ENCODE data around the gene DUT.
A peak's percentile ranks its signal among the peaks of the same experiment; 100 is the strongest.

The DUT gene

GRCh38 chr15:48331796-48332641 lies 790 bp downstream of the DUT start:
- Histone ChIP-seq H3K4me1 (ENCODE audit: control insufficient read depth in 1 of 2, insufficient read depth in 2 of 2, low read length in 2 of 2) (peaks cover 5 to 19% of the 10 kb centered on the region in 2 donors), H3K27me3 (ENCODE audit: low read depth, low read length) (no peaks in the 10 kb centered on the region), H3K4me3 (ENCODE audit: low read depth in 1 of 2, low read length in 2 of 2) (peak overlapping the region; percentile 85 to 92), H3K27ac (ENCODE audit: low read length) (peak overlapping the region; percentile 87), H3K9me3 (ENCODE audit: control insufficient read depth in 1 of 2, low read length in 2 of 2) (no peaks in the 10 kb centered on the region), H3K36me3 (ENCODE audit: control insufficient read depth in 1 of 2, insufficient read depth in 2 of 2, low read length in 2 of 2) (peaks cover 16 to 21% of the 10 kb centered on the region in 2 donors)

GRCh38 chr15:48332642-48333034 lies 1.4 kb downstream of the DUT start:
- H3K27ac ChIP-seq (ENCODE audit: low read length), result no peak overlapping the region
- no peaks in the 10 kb centered on the region for H3K9me3 ChIP-seq (ENCODE audit: control insufficient read depth in 1 of 2, low read length in 2 of 2)
- peaks cover 5 to 19% of the 10 kb centered on the region in 2 donors for H3K4me1 ChIP-seq (ENCODE audit: control insufficient read depth in 1 of 2, insufficient read depth in 2 of 2, low read length in 2 of 2)
- no peaks in the 10 kb centered on the region for H3K27me3 ChIP-seq (ENCODE audit: low read depth, low read length)
- H3K4me3 ChIP-seq (ENCODE audit: low read depth in 1 of 2, low read length in 2 of 2), result peak overlapping the region; percentile 85 to 92
- H3K36me3 ChIP-seq (ENCODE audit: control insufficient read depth in 1 of 2, insufficient read depth in 2 of 2, low read length in 2 of 2), result peaks cover 16 to 23% of the 10 kb centered on the region in 2 donors

GRCh38 chr15:48333540-48333939 lies 2.3 kb downstream of the DUT start:
- Histone ChIP-seq H3K9me3 (ENCODE audit: control insufficient read depth in 1 of 2, low read length in 2 of 2) (no peaks in the 10 kb centered on the region), H3K4me1 (ENCODE audit: control insufficient read depth in 1 of 2, insufficient read depth in 2 of 2, low read length in 2 of 2) (peaks cover 5 to 19% of the 10 kb centered on the region in 2 donors), H3K36me3 (ENCODE audit: control insufficient read depth in 1 of 2, insufficient read depth in 2 of 2, low read length in 2 of 2) (peaks cover 19 to 25% of the 10 kb centered on the region in 2 donors), H3K27ac (ENCODE audit: low read length) (no peak overlapping the region), H3K4me3 (ENCODE audit: low read depth in 1 of 2, low read length in 2 of 2) (no peak overlapping the region), H3K27me3 (ENCODE audit: low read depth, low read length) (no peaks in the 10 kb centered on the region)

GRCh38 chr15:48334260-48334659 lies 3.0 kb downstream of the DUT start:
- H3K4me1 ChIP-seq (ENCODE audit: control insufficient read depth in 1 of 2, insufficient read depth in 2 of 2, low read length in 2 of 2), result peaks cover 5 to 19% of the 10 kb centered on the region in 2 donors
- no peak overlapping the region for H3K27ac ChIP-seq (ENCODE audit: low read length)
- H3K9me3 ChIP-seq (ENCODE audit: control insufficient read depth in 1 of 2, low read length in 2 of 2), result no peaks in the 10 kb centered on the region
- H3K36me3 ChIP-seq (ENCODE audit: control insufficient read depth in 1 of 2, insufficient read depth in 2 of 2, low read length in 2 of 2), result peaks cover 19 to 25% of the 10 kb centered on the region in 2 donors
- no peak overlapping the region for H3K4me3 ChIP-seq (ENCODE audit: low read depth in 1 of 2, low read length in 2 of 2)
- no peaks in the 10 kb centered on the region for H3K27me3 ChIP-seq (ENCODE audit: low read depth, low read length)

- peaks cover 19 to 45% of the 10 kb centered on the region in 2 donors for H3K36me3 ChIP-seq (ENCODE audit: control insufficient read depth in 1 of 2, insufficient read depth in 2 of 2, low read length in 2 of 2)
Measured at GRCh38 chr15:48336940-48337339, 5.7 kb downstream of the DUT start.

GRCh38 chr15:48337607-48338006 lies 6.4 kb downstream of the DUT start:
- H3K4me1 ChIP-seq (ENCODE audit: control insufficient read depth in 1 of 2, insufficient read depth in 2 of 2, low read length in 2 of 2), result peaks cover 0 to 3% of the 10 kb centered on the region in 2 donors
- H3K36me3 ChIP-seq (ENCODE audit: control insufficient read depth in 1 of 2, insufficient read depth in 2 of 2, low read length in 2 of 2), result peaks cover 19 to 52% of the 10 kb centered on the region in 2 donors
- H3K27ac ChIP-seq (ENCODE audit: low read length), result no peak overlapping the region
- no peaks in the 10 kb centered on the region for H3K9me3 ChIP-seq (ENCODE audit: control insufficient read depth in 1 of 2, low read length in 2 of 2)
- H3K27me3 ChIP-seq (ENCODE audit: low read depth, low read length), result no peaks in the 10 kb centered on the region
- no peak overlapping the region for H3K4me3 ChIP-seq (ENCODE audit: low read depth in 1 of 2, low read length in 2 of 2)

More at GRCh38 chr15:48336940-48337339, 5.7 kb downstream of the DUT start:
- Histone ChIP-seq H3K4me3 (ENCODE audit: low read depth in 1 of 2, low read length in 2 of 2) (no peak overlapping the region), H3K4me1 (ENCODE audit: control insufficient read depth in 1 of 2, insufficient read depth in 2 of 2, low read length in 2 of 2) (peaks cover 0 to 9% of the 10 kb centered on the region in 2 donors), H3K27ac (ENCODE audit: low read length) (no peak overlapping the region), H3K27me3 (ENCODE audit: low read depth, low read length) (no peaks in the 10 kb centered on the region), H3K9me3 (ENCODE audit: control insufficient read depth in 1 of 2, low read length in 2 of 2) (no peaks in the 10 kb centered on the region)

GRCh38 chr15:48340111-48340510 lies 8.9 kb downstream of the DUT start:
- no peaks in the 10 kb centered on the region for H3K9me3 ChIP-seq (ENCODE audit: control insufficient read depth in 1 of 2, low read length in 2 of 2)
- no peaks in the 10 kb centered on the region for H3K27me3 ChIP-seq (ENCODE audit: low read depth, low read length)
- no peak overlapping the region for H3K27ac ChIP-seq (ENCODE audit: low read length)
- H3K36me3 ChIP-seq (ENCODE audit: control insufficient read depth in 1 of 2, insufficient read depth in 2 of 2, low read length in 2 of 2), result peaks cover 9 to 56% of the 10 kb centered on the region in 2 donors
- H3K4me1 ChIP-seq (ENCODE audit: control insufficient read depth in 1 of 2, insufficient read depth in 2 of 2, low read length in 2 of 2), result no peaks in the 10 kb centered on the region
- no peak overlapping the region for H3K4me3 ChIP-seq (ENCODE audit: low read depth in 1 of 2, low read length in 2 of 2)

GRCh38 chr15:48343865-48344264 lies 12.6 kb downstream of the DUT start:
- no peak overlapping the region for H3K27ac ChIP-seq (ENCODE audit: low read length)
- H3K9me3 ChIP-seq (ENCODE audit: control insufficient read depth in 1 of 2, low read length in 2 of 2), result no peaks in the 10 kb centered on the region
- H3K4me1 ChIP-seq (ENCODE audit: control insufficient read depth in 1 of 2, insufficient read depth in 2 of 2, low read length in 2 of 2), result no peaks in the 10 kb centered on the region
- H3K27me3 ChIP-seq (ENCODE audit: low read depth, low read length), result no peaks in the 10 kb centered on the region
- H3K4me3 ChIP-seq (ENCODE audit: low read depth in 1 of 2, low read length in 2 of 2), result no peak overlapping the region
- peaks cover 0 to 39% of the 10 kb centered on the region in 2 donors for H3K36me3 ChIP-seq (ENCODE audit: control insufficient read depth in 1 of 2, insufficient read depth in 2 of 2, low read length in 2 of 2)

- Histone ChIP-seq H3K4me1 (ENCODE audit: control insufficient read depth in 1 of 2, insufficient read depth in 2 of 2, low read length in 2 of 2) (no peaks in the 10 kb centered on the region), H3K9me3 (ENCODE audit: control insufficient read depth in 1 of 2, low read length in 2 of 2) (no peaks in the 10 kb centered on the region), H3K4me3 (ENCODE audit: low read depth in 1 of 2, low read length in 2 of 2) (no peak overlapping the region), H3K36me3 (ENCODE audit: control insufficient read depth in 1 of 2, insufficient read depth in 2 of 2, low read length in 2 of 2) (peaks cover 0 to 30% of the 10 kb centered on the region in 2 donors), H3K27me3 (ENCODE audit: low read depth, low read length) (no peaks in the 10 kb centered on the region), H3K27ac (ENCODE audit: low read length) (no peak overlapping the region)
Measured at GRCh38 chr15:48345516-48345915, 14.3 kb downstream of the DUT start.

GRCh38 chr15:48352474-48353072 lies 21.3 kb downstream of the DUT start:
- H3K36me3 ChIP-seq (ENCODE audit: control insufficient read depth in 1 of 2, insufficient read depth in 2 of 2, low read length in 2 of 2), result no peaks in the 10 kb centered on the region
- H3K27me3 ChIP-seq (ENCODE audit: low read depth, low read length), result no peaks in the 10 kb centered on the region
- no peak overlapping the region for H3K27ac ChIP-seq (ENCODE audit: low read length)
- H3K4me3 ChIP-seq (ENCODE audit: low read depth in 1 of 2, low read length in 2 of 2), result no peak overlapping the region
- H3K9me3 ChIP-seq (ENCODE audit: control insufficient read depth in 1 of 2, low read length in 2 of 2), result no peaks in the 10 kb centered on the region
- H3K4me1 ChIP-seq (ENCODE audit: control insufficient read depth in 1 of 2, insufficient read depth in 2 of 2, low read length in 2 of 2), result no peaks in the 10 kb centered on the region

GRCh38 chr15:48354694-48355303 lies 23.6 kb downstream of the DUT start:
- Histone ChIP-seq H3K9me3 (ENCODE audit: control insufficient read depth in 1 of 2, low read length in 2 of 2) (no peaks in the 10 kb centered on the region), H3K36me3 (ENCODE audit: control insufficient read depth in 1 of 2, insufficient read depth in 2 of 2, low read length in 2 of 2) (no peaks in the 10 kb centered on the region), H3K4me1 (ENCODE audit: control insufficient read depth in 1 of 2, insufficient read depth in 2 of 2, low read length in 2 of 2) (peaks cover 5 to 7% of the 10 kb centered on the region in 2 donors), H3K4me3 (ENCODE audit: low read depth in 1 of 2, low read length in 2 of 2) (no peak overlapping the region), H3K27me3 (ENCODE audit: low read depth, low read length) (no peaks in the 10 kb centered on the region), H3K27ac (ENCODE audit: low read length) (no peak overlapping the region)

Measured in muscle layer of duodenum (tissue), 2 donors.